ENCODE measurements around the gene NTN3.

GRCh38 chr16:2436110-2436509 lies 35.0 kb upstream of the NTN3 start:
- TF ChIP-seq CTCF (conservative IDR thresholded peaks at IDR 0.05) (no peak), EZH2 (IDR thresholded peaks at IDR 0.05; ENCODE audit: low read depth) (no peak)
